ENCODE measurements around the gene AFDN. TPM values are rescaled to one million over a fixed set of nuclear protein-coding genes. Genes with fewer than 3 reads are reported as not detected.

The AFDN gene
- total RNA-seq (100 to 1,000 TPM; 291 to 333 TPM), polyA plus RNA-seq (ENCODE audit: insufficient read depth, low read depth, low replicate concordance) (87.6 TPM)
- long read RNA-seq, donor 1, partial matches to known transcripts: 6 of 16 reads
- long read RNA-seq, donor 1, other reads (novel, unspliced or antisense): 0 of 16 reads
- long read RNA-seq, donor 2, partial matches to known transcripts: 23 of 31 reads
- long read RNA-seq, donor 2, other reads (novel, unspliced or antisense): 0 of 31 reads

GRCh38 chr6:167826896-167827582, at the start of gene AFDN:
Gene AFDN (plus strand): TSS chr6:167826911. CDS start chr6:167827133, 222 bp downstream.
- Histone ChIP-seq H3K27me3 (no peaks in the 10 kb centered on the region), H3K36me3 (ENCODE audit: low read depth, missing control alignments) (no peaks in the 10 kb centered on the region), H3K4me1 (peaks cover 8% of the 10 kb centered on the region), H3K9me3 (no peaks in the 10 kb centered on the region), H3K4me3 (peak within 1 kb of the TSS; percentile 68 to 84), H3K27ac (peak within 1 kb of the TSS; percentile 85 to 90)
- intact Hi-C loops (cut with DNase I; ENCODE audit: low total_unique reads): no loop called here
- DNase-seq: no peak
- 3% methylated on average over 12 of the region's 108 CpGs; no CpG with 5 or more reads in 1 of the 2 donors for WGBS, 2 donors
- TF ChIP-seq CTCF (IDR thresholded peaks at IDR 0.05): no peak
- TF ChIP-seq POLR2A (IDR thresholded peaks at IDR 0.05): no peak

GRCh38 chr6:167778497-167779128, 48.1 kb upstream of the AFDN start:
- no peaks in the 10 kb centered on the region for H3K36me3 ChIP-seq (ENCODE audit: low read depth, missing control alignments)
- TF ChIP-seq POLR2A (IDR thresholded peaks at IDR 0.05) (no peak), CTCF (IDR thresholded peaks at IDR 0.05) (no peak)
- no peak overlapping the region for H3K4me3 ChIP-seq
- 80 to 92% methylated on average over 18 to 21 of the region's 21 CpGs for WGBS, 2 donors
- no peak overlapping the region for H3K27ac ChIP-seq
- no peaks in the 10 kb centered on the region for H3K27me3 ChIP-seq
- intact Hi-C loops (cut with DNase I; ENCODE audit: low total_unique reads): no loop called here
- DNase-seq: no peak
- no peaks in the 10 kb centered on the region for H3K4me1 ChIP-seq
- H3K9me3 ChIP-seq: no peaks in the 10 kb centered on the region

GRCh38 chr6:167779129-167779992, 47.4 kb upstream of the AFDN start:
- 86 to 92% methylated on average over 20 of the region's 20 CpGs for WGBS, 2 donors
- Histone ChIP-seq H3K27me3 (no peaks in the 10 kb centered on the region), H3K4me1 (no peaks in the 10 kb centered on the region), H3K27ac (no peak overlapping the region), H3K9me3 (no peaks in the 10 kb centered on the region), H3K36me3 (ENCODE audit: low read depth, missing control alignments) (no peaks in the 10 kb centered on the region), H3K4me3 (no peak overlapping the region)
- no peak for TF ChIP-seq CTCF (IDR thresholded peaks at IDR 0.05)
- no peak for TF ChIP-seq POLR2A (IDR thresholded peaks at IDR 0.05)
- DNase-seq: no peak
- intact Hi-C loops (cut with DNase I; ENCODE audit: low total_unique reads): no loop called here

GRCh38 chr6:167779993-167780655, 46.6 kb upstream of the AFDN start:
- no peaks in the 10 kb centered on the region for H3K4me1 ChIP-seq
- no peak for DNase-seq
- TF ChIP-seq POLR2A (IDR thresholded peaks at IDR 0.05) (no peak), CTCF (IDR thresholded peaks at IDR 0.05) (no peak)
- no peaks in the 10 kb centered on the region for H3K9me3 ChIP-seq
- H3K36me3 ChIP-seq (ENCODE audit: low read depth, missing control alignments): no peaks in the 10 kb centered on the region
- no peak overlapping the region for H3K27ac ChIP-seq
- 88 to 95% methylated on average over 15 of the region's 15 CpGs for WGBS, 2 donors
- intact Hi-C loops (cut with DNase I; ENCODE audit: low total_unique reads): no loop called here
- no peaks in the 10 kb centered on the region for H3K27me3 ChIP-seq
- no peak overlapping the region for H3K4me3 ChIP-seq
